GM12872 (cell line): ENCODE data around the gene ARHGAP26.

Experiments
- TF ChIP-seq, protein P1 (sequence below): IDR thresholded peaks from 3 replicates; pipeline ENCODE4 v1.5.1; 2011; ENCODE audit warnings: low read depth, mild to moderate bottlenecking, low read length, moderate library complexity; ENCODE audit not compliant: insufficient read depth

ARHGAP26 gene

GRCh38 chr5:142743592-142744441 lies 26.4 kb upstream of the ARHGAP26 start:
- TF ChIP-seq, protein P1, sequence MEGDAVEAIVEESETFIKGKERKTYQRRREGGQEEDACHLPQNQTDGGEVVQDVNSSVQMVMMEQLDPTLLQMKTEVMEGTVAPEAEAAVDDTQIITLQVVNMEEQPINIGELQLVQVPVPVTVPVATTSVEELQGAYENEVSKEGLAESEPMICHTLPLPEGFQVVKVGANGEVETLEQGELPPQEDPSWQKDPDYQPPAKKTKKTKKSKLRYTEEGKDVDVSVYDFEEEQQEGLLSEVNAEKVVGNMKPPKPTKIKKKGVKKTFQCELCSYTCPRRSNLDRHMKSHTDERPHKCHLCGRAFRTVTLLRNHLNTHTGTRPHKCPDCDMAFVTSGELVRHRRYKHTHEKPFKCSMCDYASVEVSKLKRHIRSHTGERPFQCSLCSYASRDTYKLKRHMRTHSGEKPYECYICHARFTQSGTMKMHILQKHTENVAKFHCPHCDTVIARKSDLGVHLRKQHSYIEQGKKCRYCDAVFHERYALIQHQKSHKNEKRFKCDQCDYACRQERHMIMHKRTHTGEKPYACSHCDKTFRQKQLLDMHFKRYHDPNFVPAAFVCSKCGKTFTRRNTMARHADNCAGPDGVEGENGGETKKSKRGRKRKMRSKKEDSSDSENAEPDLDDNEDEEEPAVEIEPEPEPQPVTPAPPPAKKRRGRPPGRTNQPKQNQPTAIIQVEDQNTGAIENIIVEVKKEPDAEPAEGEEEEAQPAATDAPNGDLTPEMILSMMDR: no peak

DNA sequence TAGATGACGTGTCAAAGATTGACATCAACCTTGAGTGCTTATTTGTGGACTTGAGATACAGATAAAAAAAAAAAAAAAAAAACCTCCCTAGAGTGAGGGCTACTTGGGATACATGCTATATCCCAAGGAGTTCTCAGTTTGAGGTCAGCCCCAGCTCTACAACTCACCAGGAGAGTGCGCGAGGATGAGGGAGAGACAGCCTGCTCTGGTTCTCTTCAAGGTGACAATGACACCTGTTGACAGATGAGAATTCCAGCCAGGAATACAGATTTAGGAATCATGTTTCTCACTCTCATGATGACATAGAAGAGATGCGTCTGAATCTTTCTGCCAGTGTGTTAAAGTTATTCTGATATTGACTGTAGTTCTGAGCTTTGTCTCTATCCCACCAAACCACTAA lies 24.9 kb upstream of the ARHGAP26 start:
- TF ChIP-seq, protein P1: no peak

DNA sequence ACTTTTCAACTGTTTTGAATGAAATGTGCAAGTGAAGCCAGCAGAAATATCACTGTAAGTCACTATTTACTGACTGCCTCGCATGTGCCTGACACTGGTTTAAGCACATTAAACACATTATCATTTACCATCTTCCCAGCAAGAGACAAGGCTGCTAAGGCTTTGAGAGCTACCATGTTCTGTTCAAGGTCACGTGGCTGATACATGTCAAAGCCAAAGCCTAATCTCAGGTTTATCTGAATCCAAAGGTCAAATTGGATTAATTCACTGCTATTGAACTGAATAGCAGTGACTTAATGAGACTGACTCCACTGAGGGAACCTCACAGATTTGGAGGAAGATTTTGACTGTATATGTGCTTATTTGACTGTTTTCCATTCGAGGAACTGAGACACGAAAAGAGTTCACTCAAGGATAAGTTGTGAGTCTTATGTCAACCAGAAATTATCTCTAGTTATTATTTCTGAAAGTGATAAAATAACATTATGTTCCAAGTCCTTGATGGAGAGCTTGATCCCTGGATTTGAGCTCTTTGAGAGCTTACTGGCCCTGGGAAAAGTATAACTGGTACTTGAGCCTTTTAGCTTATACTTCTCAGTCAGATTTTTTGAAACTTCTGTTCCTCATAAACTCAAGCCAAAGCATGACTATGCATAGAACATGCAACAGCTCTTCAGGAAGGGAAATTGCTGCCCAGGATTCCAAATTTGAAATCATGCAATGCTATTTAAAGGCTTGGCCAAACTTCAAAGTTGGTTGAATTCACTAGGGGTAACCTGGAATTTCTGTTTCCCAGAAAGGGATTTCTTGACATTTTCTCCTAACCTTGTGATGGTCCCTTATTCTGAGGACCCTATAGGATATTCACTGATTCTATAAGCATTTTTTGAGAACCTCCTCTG lies 23.4 kb upstream of the ARHGAP26 start:
- TF ChIP-seq, protein P1: no peak

GRCh38 chr5:142748132-142748531 lies 22.0 kb upstream of the ARHGAP26 start:
- TF ChIP-seq, protein P1: no peak

- TF ChIP-seq, protein P1: peak; percentile 75
Observed at GRCh38 chr5:142748568-142749249, 21.5 kb upstream of the ARHGAP26 start.

- TF ChIP-seq, protein P1: no peak
Observed at GRCh38 chr5:142749321-142749720, 20.9 kb upstream of the ARHGAP26 start.
